ENCODE results near the gene CCDC146. TPM values are rescaled to one million over a fixed set of nuclear protein-coding genes. Genes with fewer than 3 reads are reported as not detected.

The CCDC146 gene
- total and polyA plus RNA-seq, 2 experiments from 2014 or later, result 1.9 to 4.0 TPM

DNA sequence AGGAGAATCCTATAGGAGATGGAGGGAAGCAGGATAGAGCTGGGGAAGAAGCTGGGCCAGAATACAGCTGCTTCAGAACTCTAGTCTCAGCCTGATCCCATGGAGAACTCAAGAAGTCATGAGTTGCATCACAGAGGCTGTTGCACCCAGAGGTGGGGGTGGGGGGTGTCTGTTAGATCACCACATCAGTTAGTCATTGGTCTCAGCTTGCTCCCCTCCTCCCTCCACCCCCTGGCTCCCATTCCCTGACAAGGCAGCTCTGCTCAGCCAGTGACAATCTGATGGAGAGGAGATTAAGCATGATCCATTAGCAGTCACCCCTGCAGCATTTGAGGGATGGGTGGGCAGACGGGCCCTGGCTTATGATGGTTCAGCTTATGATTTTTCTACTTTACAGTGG lies 135.6 kb downstream of the CCDC146 start:
- no peak for DNase-seq (ENCODE audit: low spot score)
- H3K27me3 ChIP-seq, result no peaks in the 10 kb centered on the region
- H4K20me1 ChIP-seq (ENCODE audit: insufficient read depth, poor library complexity, severe bottlenecking), result no peaks in the 10 kb centered on the region
- no peaks in the 10 kb centered on the region for H3K36me3 ChIP-seq (replicated peaks; ENCODE audit: insufficient read depth, low read depth)
- no peak overlapping the region for H3K4me3 ChIP-seq
- H3K4me1 ChIP-seq (ENCODE audit: insufficient read depth), result no peaks in the 10 kb centered on the region
- H3K9me2 ChIP-seq (replicated peaks; ENCODE audit: insufficient read depth), result no peaks in the 10 kb centered on the region
- H3K79me2 ChIP-seq, result no peaks in the 10 kb centered on the region
- no peaks in the 10 kb centered on the region for H3K9me3 ChIP-seq (ENCODE audit: low read depth)
- 47% methylated on average over 1 of the region's 1 CpG for WGBS (ENCODE audit: low lambda C conversion rate, missing lambda C conversion rate)
- no peak overlapping the region for H2AFZ ChIP-seq
- TF ChIP-seq EZH2phosphoT487 (IDR thresholded peaks at IDR 0.05; ENCODE audit: low read depth, severe bottlenecking, unreplicated experiment) (no peak), EZH2 (IDR thresholded peaks at IDR 0.05; ENCODE audit: borderline replicate concordance) (no peak), CTCF (IDR thresholded peaks at IDR 0.05; ENCODE audit: poor library complexity) (no peak)
- no peak overlapping the region for H3K4me2 ChIP-seq
- H3K27ac ChIP-seq, result no peak overlapping the region

GRCh38 chr7:77258593-77258992 lies 136.2 kb downstream of the CCDC146 start:
- 91% methylated on average over 6 of the region's 6 CpGs for WGBS (ENCODE audit: low lambda C conversion rate, missing lambda C conversion rate)
- TF ChIP-seq EZH2 (IDR thresholded peaks at IDR 0.05; ENCODE audit: borderline replicate concordance) (no peak), EZH2phosphoT487 (IDR thresholded peaks at IDR 0.05; ENCODE audit: low read depth, severe bottlenecking, unreplicated experiment) (no peak)
- no peaks in the 10 kb centered on the region for H3K9me2 ChIP-seq (replicated peaks; ENCODE audit: insufficient read depth)
- H3K27me3 ChIP-seq, result no peaks in the 10 kb centered on the region
- no peaks in the 10 kb centered on the region for H3K4me1 ChIP-seq (ENCODE audit: insufficient read depth)
- no peak overlapping the region for H3K27ac ChIP-seq
- no peaks in the 10 kb centered on the region for H4K20me1 ChIP-seq (ENCODE audit: insufficient read depth, poor library complexity, severe bottlenecking)
- H2AFZ ChIP-seq, result no peak overlapping the region
- H3K4me2 ChIP-seq, result no peak overlapping the region
- no peaks in the 10 kb centered on the region for H3K36me3 ChIP-seq (replicated peaks; ENCODE audit: insufficient read depth, low read depth)
- H3K79me2 ChIP-seq, result no peaks in the 10 kb centered on the region
- DNase-seq (ENCODE audit: low spot score), result no peak
- H3K4me3 ChIP-seq, result no peak overlapping the region
- H3K9me3 ChIP-seq (ENCODE audit: low read depth), result no peaks in the 10 kb centered on the region

- Histone ChIP-seq H2AFZ (no peak overlapping the region), H3K9me2 (replicated peaks; ENCODE audit: insufficient read depth) (no peaks in the 10 kb centered on the region), H3K27me3 (no peaks in the 10 kb centered on the region), H3K4me1 (ENCODE audit: insufficient read depth) (no peaks in the 10 kb centered on the region), H3K4me2 (no peak overlapping the region), H3K9me3 (ENCODE audit: low read depth) (no peaks in the 10 kb centered on the region), H3K79me2 (no peaks in the 10 kb centered on the region), H3K4me3 (no peak overlapping the region), H3K36me3 (replicated peaks; ENCODE audit: insufficient read depth, low read depth) (no peaks in the 10 kb centered on the region), H3K27ac (no peak overlapping the region), H4K20me1 (ENCODE audit: insufficient read depth, poor library complexity, severe bottlenecking) (no peaks in the 10 kb centered on the region)
- 97% methylated on average over 4 of the region's 4 CpGs for WGBS (ENCODE audit: low lambda C conversion rate, missing lambda C conversion rate)
- no peak for DNase-seq (ENCODE audit: low spot score)
- TF ChIP-seq CTCF (IDR thresholded peaks at IDR 0.05; ENCODE audit: poor library complexity), result no peak
- no peak for TF ChIP-seq EZH2 (IDR thresholded peaks at IDR 0.05; ENCODE audit: borderline replicate concordance)
- TF ChIP-seq EZH2phosphoT487 (IDR thresholded peaks at IDR 0.05; ENCODE audit: low read depth, severe bottlenecking, unreplicated experiment), result no peak
Observed at GRCh38 chr7:77262316-77262715, 139.9 kb downstream of the CCDC146 start.

DNA sequence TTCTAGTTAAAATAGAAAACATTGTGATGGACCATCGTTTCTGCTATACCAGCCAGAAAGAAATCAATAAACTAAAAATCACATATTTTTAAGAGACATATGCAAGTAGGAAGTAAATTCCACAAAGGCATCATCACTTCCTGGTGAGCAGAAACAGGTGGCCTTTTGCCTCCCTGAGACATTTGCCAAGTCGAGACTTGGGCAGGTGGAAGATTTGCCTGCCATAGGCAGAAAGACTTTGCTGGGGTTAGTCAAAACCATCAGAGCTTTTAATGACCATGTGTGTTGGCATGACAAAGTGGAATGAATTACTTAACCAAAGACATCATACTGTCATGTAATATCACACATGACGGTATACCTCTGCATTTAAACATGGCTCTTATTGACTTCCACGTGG lies 143.3 kb downstream of the CCDC146 start:
- H3K27me3 ChIP-seq, result no peaks in the 10 kb centered on the region
- no peaks in the 10 kb centered on the region for H3K4me1 ChIP-seq (ENCODE audit: insufficient read depth)
- no peak for DNase-seq (ENCODE audit: low spot score)
- H4K20me1 ChIP-seq (ENCODE audit: insufficient read depth, poor library complexity, severe bottlenecking), result no peaks in the 10 kb centered on the region
- 90% methylated on average over 4 of the region's 4 CpGs for WGBS (ENCODE audit: low lambda C conversion rate, missing lambda C conversion rate)
- H3K27ac ChIP-seq, result no peak overlapping the region
- H2AFZ ChIP-seq, result no peak overlapping the region
- H3K79me2 ChIP-seq, result no peaks in the 10 kb centered on the region
- H3K9me2 ChIP-seq (replicated peaks; ENCODE audit: insufficient read depth), result no peaks in the 10 kb centered on the region
- H3K4me2 ChIP-seq, result no peak overlapping the region
- H3K9me3 ChIP-seq (ENCODE audit: low read depth), result no peaks in the 10 kb centered on the region
- TF ChIP-seq EZH2phosphoT487 (IDR thresholded peaks at IDR 0.05; ENCODE audit: low read depth, severe bottlenecking, unreplicated experiment), result no peak
- no peak for TF ChIP-seq CTCF (IDR thresholded peaks at IDR 0.05; ENCODE audit: poor library complexity)
- no peak for TF ChIP-seq EZH2 (IDR thresholded peaks at IDR 0.05; ENCODE audit: borderline replicate concordance)
- no peaks in the 10 kb centered on the region for H3K36me3 ChIP-seq (replicated peaks; ENCODE audit: insufficient read depth, low read depth)
- no peak overlapping the region for H3K4me3 ChIP-seq
